Measurements from ENCODE around the gene FBXO28. TPM values are rescaled to one million over a fixed set of nuclear protein-coding genes. Genes with fewer than 3 reads are reported as not detected.

Gene FBXO28
- total RNA-seq, 4 donors from 2014 or later = 40.2 to 65.7 (median 45.7) TPM

- no peak for TF ChIP-seq POLR2AphosphoS5 (IDR thresholded peaks at IDR 0.05)
- TF ChIP-seq CTCF (IDR thresholded peaks at IDR 0.05) = no peak
- no peak for TF ChIP-seq EP300 (IDR thresholded peaks at IDR 0.05)
- no peak for TF ChIP-seq POLR2A (IDR thresholded peaks at IDR 0.05)
- Histone ChIP-seq H3K27ac (no peak overlapping the region), H3K36me3 (peaks cover 38% of the 10 kb centered on the region), H3K27me3 (no peaks in the 10 kb centered on the region), H3K4me1 (peaks cover 34% of the 10 kb centered on the region), H3K4me3 (no peak overlapping the region), H3K9me3 (no peaks in the 10 kb centered on the region)
- WGBS = 82% methylated on average over 7 of the region's 7 CpGs
- DNase-seq (ENCODE audit: low spot score in 2 of 2) = peak in 1 of 2 donors; percentile 9
These were observed 75.7 kb downstream of the FBXO28 start for GRCh38 chr1:224189561-224189960.

- peaks cover 18% of the 10 kb centered on the region for H3K4me1 ChIP-seq
- peaks cover 42% of the 10 kb centered on the region for H3K36me3 ChIP-seq
- no peaks in the 10 kb centered on the region for H3K9me3 ChIP-seq
- WGBS = 70% methylated on average over 5 of the region's 5 CpGs
- no peak overlapping the region for H3K4me3 ChIP-seq
- no peaks in the 10 kb centered on the region for H3K27me3 ChIP-seq
- no peak for DNase-seq (ENCODE audit: low spot score in 2 of 2)
- TF ChIP-seq POLR2A (IDR thresholded peaks at IDR 0.05) (no peak), POLR2AphosphoS5 (IDR thresholded peaks at IDR 0.05) (no peak), EP300 (IDR thresholded peaks at IDR 0.05) (no peak), CTCF (IDR thresholded peaks at IDR 0.05) (no peak)
- H3K27ac ChIP-seq = no peak overlapping the region
These were observed 78.3 kb downstream of the FBXO28 start for GRCh38 chr1:224192082-224192788.

- no peaks in the 10 kb centered on the region for H3K27me3 ChIP-seq
- H3K9me3 ChIP-seq = no peaks in the 10 kb centered on the region
- H3K36me3 ChIP-seq = peaks cover 42% of the 10 kb centered on the region
- peaks cover 23% of the 10 kb centered on the region for H3K4me1 ChIP-seq
- DNase-seq (ENCODE audit: low spot score in 2 of 2) = no peak
- TF ChIP-seq EP300 (IDR thresholded peaks at IDR 0.05) = no peak
- TF ChIP-seq CTCF (IDR thresholded peaks at IDR 0.05) = no peak
- no peak for TF ChIP-seq POLR2A (IDR thresholded peaks at IDR 0.05)
- TF ChIP-seq POLR2AphosphoS5 (IDR thresholded peaks at IDR 0.05) = no peak
- H3K27ac ChIP-seq = no peak overlapping the region
- H3K4me3 ChIP-seq = no peak overlapping the region
- WGBS = 82% methylated on average over 8 of the region's 8 CpGs
These were observed 79.5 kb downstream of the FBXO28 start for GRCh38 chr1:224193319-224193966.

GRCh38 chr1:224196813-224197600, 83.1 kb downstream of the FBXO28 start:
- Histone ChIP-seq H3K27me3 (no peaks in the 10 kb centered on the region), H3K36me3 (peaks cover 24% of the 10 kb centered on the region), H3K27ac (peak overlapping the region; percentile 65), H3K9me3 (no peaks in the 10 kb centered on the region), H3K4me3 (no peak overlapping the region), H3K4me1 (peaks cover 39% of the 10 kb centered on the region)
- TF ChIP-seq POLR2AphosphoS5 (IDR thresholded peaks at IDR 0.05) (no peak), CTCF (IDR thresholded peaks at IDR 0.05) (no peak), POLR2A (IDR thresholded peaks at IDR 0.05) (no peak), EP300 (IDR thresholded peaks at IDR 0.05) (no peak)
- DNase-seq (ENCODE audit: low spot score in 2 of 2) = no peak
- 45% methylated on average over 5 of the region's 5 CpGs for WGBS

- no peak for TF ChIP-seq EP300 (IDR thresholded peaks at IDR 0.05)
- TF ChIP-seq CTCF (IDR thresholded peaks at IDR 0.05) = no peak
- TF ChIP-seq POLR2AphosphoS5 (IDR thresholded peaks at IDR 0.05) = no peak
- no peak for TF ChIP-seq POLR2A (IDR thresholded peaks at IDR 0.05)
- H3K27me3 ChIP-seq = no peaks in the 10 kb centered on the region
- H3K4me3 ChIP-seq = no peak overlapping the region
- H3K27ac ChIP-seq = peak overlapping the region; percentile 77
- H3K4me1 ChIP-seq = peaks cover 46% of the 10 kb centered on the region
- 61% methylated on average over 4 of the region's 4 CpGs for WGBS
- peaks cover 10% of the 10 kb centered on the region for H3K36me3 ChIP-seq
- no peak for DNase-seq (ENCODE audit: low spot score in 2 of 2)
- H3K9me3 ChIP-seq = no peaks in the 10 kb centered on the region
These were observed 84.7 kb downstream of the FBXO28 start for GRCh38 chr1:224198572-224198971.
